Erythroblast (primary cell): ENCODE measurements around the gene MYH7.

ENCODE experiments used
- GATA1 ChIP-seq: IDR thresholded peaks from 2 replicates; pipeline ENCODE4 v1.6.1; 2011; ENCODE audit warnings: low read depth, mild to moderate bottlenecking, control low read depth, low read length, moderate library complexity
- POLR2A ChIP-seq: IDR thresholded peaks from 2 replicates; pipeline ENCODE4 v1.6.1; 2011; ENCODE audit warnings: mild to moderate bottlenecking, low read length

DNA sequence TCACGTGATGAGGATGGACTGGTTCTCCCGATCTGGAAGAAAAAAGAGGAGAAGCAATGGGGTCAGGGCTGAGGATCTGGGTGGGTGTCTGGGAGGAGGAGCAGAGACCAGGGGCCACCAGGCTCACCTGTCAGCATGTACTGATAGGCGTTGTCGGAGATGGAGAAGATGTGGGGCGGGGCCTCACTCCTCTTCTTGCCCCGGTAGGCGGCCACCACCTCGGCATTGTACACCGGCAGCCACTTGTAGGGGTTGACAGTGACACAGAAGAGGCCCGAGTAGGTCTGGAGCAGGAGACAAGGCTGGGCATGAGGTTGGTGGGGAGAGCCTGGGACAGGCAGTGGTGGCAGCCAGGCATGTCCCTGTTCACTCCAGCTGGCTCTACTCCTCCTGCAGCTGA, 30.4 kb downstream of the MYH7 start:
- TF ChIP-seq POLR2A, result no peak
- no peak for TF ChIP-seq GATA1
